H1 (cell line): ENCODE results near the gene YBX2. TPM values are rescaled to one million over a fixed set of nuclear protein-coding genes. Genes with fewer than 3 reads are reported as not detected.

Experiments used
- CTCF ChIA-PET: fragments of 300-600 bp; sonication (Branson Sonifier 250); formaldehyde crosslinking; loops from one replicate; lab custom pipeline; 2021; ENCODE audit not compliant: partially characterized antibody; lab: Charles Lee
- POLR2A ChIA-PET: fragments of 300-600 bp; sonication (Branson Sonifier 250); formaldehyde crosslinking; loops from one replicate; lab custom pipeline; 2021; ENCODE audit warnings: inconsistent platforms; ENCODE audit not compliant: partially characterized antibody; lab: Charles Lee
- DNase-seq, 2 experiments: peaks; one replicate each; pipeline versions ENCODE4 v3.0.0 to v3.0.0-alpha.2; 2010 to 2022; ENCODE audit warnings: low spot score in 2 of 2, low read depth in 1 of 2, mixed read lengths in 1 of 2
- FAIRE-seq: peaks from 2 replicates; lab custom pipeline; 2011; peaks lifted over from hg19 to GRCh38; lab: Jason Lieb, UNC
- H2AFZ ChIP-seq: 2 replicates; pipeline ENCODE4 v1.8.1; 2012; ENCODE audit warnings: low read length, inconsistent platforms
- H2AK5ac ChIP-seq: 2 replicates; pipeline ENCODE4 v1.6.1; 2013; ENCODE audit warnings: low read depth, low read length
- H2BK120ac ChIP-seq: replicated peaks from 2 replicates; pipeline ENCODE3; 2013; ENCODE audit warnings: low read depth, low read length, inconsistent platforms
- H2BK12ac ChIP-seq: 2 replicates; pipeline ENCODE4 v1.6.1; 2013; ENCODE audit warnings: low read depth, low read length
- H2BK15ac ChIP-seq: 2 replicates; pipeline ENCODE4 v1.6.1; 2013; ENCODE audit warnings: low read length
- H2BK20ac ChIP-seq: 2 replicates; pipeline ENCODE4 v1.6.1; 2013; ENCODE audit warnings: low read length
- H2BK5ac ChIP-seq: 2 replicates; pipeline ENCODE4 v1.6.1; 2013; ENCODE audit warnings: low read depth, low read length
- H3K14ac ChIP-seq: 2 replicates; pipeline ENCODE4 v1.6.1; 2013; ENCODE audit warnings: inconsistent platforms; ENCODE audit not compliant: insufficient read length
- H3K18ac ChIP-seq: 2 replicates; pipeline ENCODE4 v1.6.1; 2013; ENCODE audit warnings: low read length; ENCODE audit errors: extremely low read depth
- H3K23ac ChIP-seq: 2 replicates; pipeline ENCODE4 v1.6.1; 2013; ENCODE audit warnings: inconsistent platforms; ENCODE audit not compliant: insufficient read length
- H3K23me2 ChIP-seq: 2 replicates; pipeline ENCODE4 v1.6.1; 2013; ENCODE audit warnings: low read depth, low read length
- H3K27ac ChIP-seq: 2 replicates; pipeline ENCODE4 v1.6.1; 2011; ENCODE audit warnings: low read depth, low read length, inconsistent platforms
- H3K27me3 ChIP-seq, 4 experiments: replicated peaks in 1 of 4; 1 replicate in 1 of 4; 2 replicates in 3 of 4; pipeline versions ENCODE4 v1.6.1 to v1.8.1; 2011 to 2013; ENCODE audit warnings: low read length in 3 of 4, mild to moderate bottlenecking in 3 of 4, inconsistent platforms in 2 of 4, mixed read lengths in 2 of 4, moderate library complexity in 1 of 4; ENCODE audit not compliant: control insufficient read depth in 3 of 4, insufficient read depth in 3 of 4; ENCODE audit errors: extremely low read depth in 1 of 4
- H3K36me3 ChIP-seq, 4 experiments: 2 replicates each; pipeline versions ENCODE4 v1.6.1 to v1.8.1; 2011 to 2013; ENCODE audit warnings: mild to moderate bottlenecking in 4 of 4, low read length in 3 of 4, moderate library complexity in 2 of 4, control low read depth in 1 of 4, inconsistent platforms in 1 of 4; ENCODE audit not compliant: insufficient read depth in 4 of 4, control insufficient read depth in 2 of 4
- H3K4ac ChIP-seq: replicated peaks from 2 replicates; pipeline ENCODE3; 2013; ENCODE audit warnings: low read length, low read depth, mixed read lengths, inconsistent platforms; ENCODE audit not compliant: insufficient read length
- H3K4me1 ChIP-seq, 4 experiments: replicated peaks in 1 of 4; 1 replicate in 1 of 4; 2 replicates in 3 of 4; pipeline versions ENCODE4 v1.6.1 to v1.8.1; 2011 to 2013; ENCODE audit warnings: low read length in 3 of 4, inconsistent platforms in 2 of 4, mixed read lengths in 1 of 4; ENCODE audit not compliant: insufficient read depth in 4 of 4, control insufficient read depth in 3 of 4
- H3K4me2 ChIP-seq, 2 experiments: 2 replicates each; pipeline versions ENCODE4 v1.6.1 to v1.8.1; 2011 to 2013; ENCODE audit warnings: low read depth in 2 of 2, low read length in 2 of 2, control low read depth in 1 of 2, inconsistent platforms in 1 of 2, mild to moderate bottlenecking in 1 of 2; ENCODE audit not compliant: insufficient read depth in 1 of 2
- H3K4me3 ChIP-seq, 4 experiments: fragments of 200-600, 300-600 bp in 1 of 4; sonication (generic), shearing (Covaris generic), sonication (Bioruptor Twin) in 1 of 4; 2 replicates each; pipeline versions ENCODE4 v1.5.1 to v1.8.1; 2011 to 2016; ENCODE audit warnings: low read length in 4 of 4, low read depth in 3 of 4, control low read depth in 2 of 4, inconsistent platforms in 2 of 4, mild to moderate bottlenecking in 2 of 4, mixed read lengths in 1 of 4, moderate library complexity in 1 of 4; ENCODE audit not compliant: insufficient read depth in 2 of 4; ENCODE audit errors: extremely low read depth in 1 of 4
- H3K56ac ChIP-seq: replicated peaks from 2 replicates; pipeline ENCODE3; 2013; ENCODE audit warnings: low read depth, mild to moderate bottlenecking, mixed read lengths, low read length, inconsistent platforms; ENCODE audit not compliant: insufficient read length
- H3K79me1 ChIP-seq: 2 replicates; pipeline ENCODE4 v1.6.1; 2013; ENCODE audit warnings: low read depth, low read length, control low read depth
- H3K79me2 ChIP-seq, 2 experiments: 2 replicates each; pipeline versions ENCODE4 v1.6.1 to v1.8.1; 2012 to 2013; ENCODE audit warnings: low read length in 2 of 2, mild to moderate bottlenecking in 2 of 2, inconsistent platforms in 1 of 2; ENCODE audit not compliant: insufficient read depth in 2 of 2, control insufficient read depth in 1 of 2
- H3K9ac ChIP-seq, 4 experiments: replicated peaks in 1 of 4; 1 replicate in 1 of 4; 2 replicates in 3 of 4; pipeline versions ENCODE4 v1.6.1 to v1.8.1; 2011 to 2013; ENCODE audit warnings: low read depth in 3 of 4, low read length in 3 of 4, control low read depth in 2 of 4, mild to moderate bottlenecking in 2 of 4, moderate library complexity in 2 of 4, inconsistent platforms in 1 of 4; ENCODE audit errors: extremely low read depth in 1 of 4
- H3K9me3 ChIP-seq, 2 experiments: 2 replicates each; pipeline versions ENCODE4 v1.6.1 to v1.8.1; 2012 to 2013; ENCODE audit warnings: mild to moderate bottlenecking in 2 of 2, moderate library complexity in 2 of 2, control low read depth in 1 of 2, inconsistent platforms in 1 of 2, low read depth in 1 of 2, low read length in 1 of 2, mixed read lengths in 1 of 2; ENCODE audit not compliant: insufficient read depth in 2 of 2
- H4K20me1 ChIP-seq, 2 experiments: replicated peaks in 1 of 2; 2 replicates each; pipeline versions ENCODE3 to v1.8.1; 2011 to 2013; ENCODE audit warnings: inconsistent platforms in 2 of 2, low read length in 2 of 2, mild to moderate bottlenecking in 1 of 2; ENCODE audit not compliant: insufficient read depth in 2 of 2, control insufficient read depth in 1 of 2
- H4K5ac ChIP-seq: 2 replicates; pipeline ENCODE4 v1.6.1; 2013; ENCODE audit warnings: low read length, low read depth, mixed read lengths, inconsistent platforms; ENCODE audit not compliant: insufficient read length
- H4K8ac ChIP-seq: 2 replicates; pipeline ENCODE4 v1.8.0; 2013; ENCODE audit warnings: mild to moderate bottlenecking, moderate library complexity, low read length, inconsistent platforms; ENCODE audit not compliant: insufficient read depth; ENCODE audit errors: extremely low read depth
- H4K91ac ChIP-seq: replicated peaks from 2 replicates; pipeline ENCODE3; 2013; ENCODE audit warnings: low read length, mixed read lengths, inconsistent platforms; ENCODE audit not compliant: insufficient read length
- ATF3 ChIP-seq: IDR thresholded peaks from 2 replicates; pipeline ENCODE4 v1.6.1; 2011; ENCODE audit warnings: low read depth, mild to moderate bottlenecking, low read length; ENCODE audit not compliant: insufficient read depth
- CBX5 ChIP-seq: fragments of 300-800, 300-1000 bp; sonication (generic); IDR thresholded peaks from 2 replicates; pipeline ENCODE4 v1.7.1; 2016; ENCODE audit warnings: antibody characterized with exemption, low read length, low read depth
- CHD1 ChIP-seq: IDR thresholded peaks from 2 replicates; pipeline ENCODE4 v1.6.1; 2012; ENCODE audit warnings: low read depth, low read length, improper control_type of control experiment
- CHD2 ChIP-seq: IDR thresholded peaks from 2 replicates; pipeline ENCODE4 v1.6.1; 2012; ENCODE audit warnings: low read length, improper control_type of control experiment
- E2F6 ChIP-seq: IDR thresholded peaks from 2 replicates; pipeline ENCODE4 v1.6.1; 2012; ENCODE audit warnings: inconsistent platforms
- GTF2F1 ChIP-seq: IDR thresholded peaks from 2 replicates; pipeline ENCODE4 v1.6.1; 2012; ENCODE audit warnings: low read depth, low read length, improper control_type of control experiment, borderline replicate concordance
- HDAC2 ChIP-seq, 2 experiments: fragments of 300-600 bp in 1 of 2; sonication (generic) in 1 of 2; IDR thresholded peaks; 2 replicates each; pipeline ENCODE4 v1.6.1; 2011 to 2012; ENCODE audit warnings: low read depth in 2 of 2, low read length in 2 of 2, mild to moderate bottlenecking in 2 of 2, moderate library complexity in 2 of 2, borderline replicate concordance in 1 of 2, inconsistent platforms in 1 of 2
- KDM1A ChIP-seq: fragments of 200-600, 300-600 bp; sonication (generic); IDR thresholded peaks from 2 replicates; pipeline ENCODE4 v1.7.1; 2016; ENCODE audit warnings: mild to moderate bottlenecking, low read length, borderline replicate concordance
- NANOG ChIP-seq: IDR thresholded peaks from 2 replicates; pipeline ENCODE4 v1.6.1; 2011; ENCODE audit warnings: low read length, low read depth, mild to moderate bottlenecking, inconsistent platforms; ENCODE audit not compliant: insufficient read depth, poor library complexity, severe bottlenecking
- SIX5 ChIP-seq: IDR thresholded peaks from 2 replicates; pipeline ENCODE4 v1.6.1; 2011; ENCODE audit warnings: mild to moderate bottlenecking, low read depth, low read length
- WGBS, 2 experiments: shearing (Covaris generic) in 1 of 2; methylation state at CpG; one replicate each; pipeline versions ENCODE4 v1.1.6 to v1.1.7; 2013 to 2015; ENCODE audit warnings: low lambda C conversion rate in 2 of 2, mixed read lengths in 2 of 2, inconsistent platforms in 1 of 2, low coverage in 1 of 2, missing lambda C conversion rate in 1 of 2; ENCODE audit not compliant: insufficient replicate concordance in 2 of 2, insufficient coverage in 1 of 2, insufficient read length in 1 of 2; ENCODE audit errors: extremely low coverage in 1 of 2, missing lambda C conversion rate in 1 of 2; 5-methylcytosine and 5-hydroxymethylcytosine counted together
- polyA plus RNA-seq, 7 experiments: library from polyadenylated mRNA; depleted of rRNA in 3 of 7; stranded (reverse) in 5 of 7; unstranded in 2 of 7; fragments of >200 nt in 5 of 7; fragments of 200-250 nt in 2 of 7; gene quantifications; 1 replicate in 5 of 7; 2 replicates in 1 of 7; 4 replicates in 1 of 7; pipeline versions ENCODE4 v1.2.1 to v1.2.3, GENCODE V29; 2011 to 2013; ENCODE audit warnings: missing spikeins in 2 of 7, mixed read lengths in 2 of 7
- total RNA-seq: library from RNA; stranded (reverse); fragmentation: NEBNext Ultra II Directional; extraction: Animal tissue kit (Norgen Biotek cat#: 25700); gene quantifications from 2 replicates; pipeline ENCODE4 v1.2.1, GENCODE V29; 2021

Gene YBX2
- total and polyA plus RNA-seq, 2 of the 8 experiments (the other 6 are each of a cell fraction or from before 2014, with no cell fraction given), result 19.2 to 30.5 TPM

GRCh38 chr17:7289256-7290032 lies 5.0 kb downstream of the YBX2 start:
- no peak overlapping the region for H2BK5ac ChIP-seq
- no peak overlapping the region for H3K4me2 ChIP-seq
- ChIA-PET CTCF (interaction anchor here (1.2 to 5.7 kb wide), 2 partner anchors 8 to 67 kb away, joined by 3 to 46 read pairs; partner anchors contain the start of gene SLC2A4), POLR2A (interaction anchor here (0.6 to 6.7 kb wide), 12 partner anchors 8 to 842 kb away, joined by 3 to 94 read pairs (median 4); partner anchors contain the start of genes CLDN7, CTDNEP1, ELP5 and GABARAP)
- H3K27ac ChIP-seq, result no peak overlapping the region
- H4K8ac ChIP-seq, result no peak overlapping the region
- H3K4me3 ChIP-seq, result no peak overlapping the region
- peaks cover 0 to 9% of the 10 kb centered on the region in 2 experiments for H4K20me1 ChIP-seq
- no peak overlapping the region for H2BK120ac ChIP-seq
- no peak overlapping the region for H3K4ac ChIP-seq
- H4K5ac ChIP-seq, result no peak overlapping the region
- H3K79me1 ChIP-seq, result peaks cover 2% of the 10 kb centered on the region; the same call in 1 of the 2 replicates
- H3K9me3 ChIP-seq, result no peaks in the 10 kb centered on the region
- no peaks in the 10 kb centered on the region for H3K79me2 ChIP-seq
- DNase-seq (no peak), FAIRE-seq (no peak)
- H3K4me1 ChIP-seq, result peaks cover 0 to 9% (median 7%) of the 10 kb centered on the region in 4 experiments; a peak in 6 of 7 replicates
- no peak overlapping the region for H4K91ac ChIP-seq
- H3K36me3 ChIP-seq, result peaks cover 0 to 6% (median 3%) of the 10 kb centered on the region in 4 experiments; a peak in 3 of 8 replicates
- WGBS, 2 experiments, result 90% methylated on average over 10 of the region's 18 CpGs; no CpG with 5 or more reads in 1 of the 2 experiments
- H2BK15ac ChIP-seq, result no peak overlapping the region
- no peak overlapping the region for H2BK12ac ChIP-seq
- no peaks in the 10 kb centered on the region; the same call in 1 of the 2 replicates for H3K23me2 ChIP-seq
- H3K9ac ChIP-seq, result no peak overlapping the region
- no peak overlapping the region for H3K56ac ChIP-seq
- H3K18ac ChIP-seq, result no peak overlapping the region
- H3K23ac ChIP-seq, result no peak overlapping the region
- H2AK5ac ChIP-seq, result no peak overlapping the region
- no peak overlapping the region for H2AFZ ChIP-seq
- no peak overlapping the region for H3K14ac ChIP-seq
- no peak overlapping the region for H2BK20ac ChIP-seq
- no peaks in the 10 kb centered on the region; a peak in 2 of 7 replicates for H3K27me3 ChIP-seq
- TF ChIP-seq HDAC2 (IDR thresholded peaks at IDR 0.05; ENCODE audit: borderline replicate concordance in 1 of 2, low read depth in 2 of 2, low read length in 2 of 2) (no peak), CHD1 (no peak), GTF2F1 (no peak), ATF3 (no peak), SIX5 (no peak), CBX5 (no peak), CHD2 (no peak), NANOG (no peak), KDM1A (no peak), E2F6 (no peak)
